RCC 7860 (cell line): ENCODE data around the gene MED23.

Experiments
- DNase-seq: peaks from one replicate; pipeline ENCODE4 v3.0.0-alpha.2; 2015; ENCODE audit warnings: low spot score
- FAIRE-seq: peaks from 2 replicates; lab custom pipeline; 2012; peaks lifted over from hg19 to GRCh38; lab: Jason Lieb, UNC

MED23 gene

DNA sequence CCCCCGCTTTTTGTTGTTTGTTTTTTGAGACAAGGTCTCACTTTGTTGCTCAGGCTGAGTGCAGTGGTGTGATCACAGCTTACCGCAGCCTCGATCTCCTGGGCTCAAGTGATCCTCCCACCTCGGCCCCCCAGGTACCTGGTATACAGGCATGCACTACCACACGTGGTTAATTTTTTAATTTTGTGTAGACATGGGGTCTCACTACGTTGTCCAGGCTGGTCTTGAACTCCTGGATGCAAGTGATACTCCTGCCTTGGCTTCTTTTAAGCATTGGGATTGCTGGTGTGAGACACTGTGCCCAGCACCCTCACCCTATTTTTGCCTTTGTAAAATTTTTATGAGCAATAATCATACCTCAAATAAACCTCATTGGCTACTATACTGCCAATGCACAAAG lies 14.5 kb upstream of the MED23 start:
- FAIRE-seq: no peak
- DNase-seq: no peak

GRCh38 chr6:131641554-131641953 lies 13.5 kb upstream of the MED23 start:
- no peak for DNase-seq
- FAIRE-seq: no peak

- no peak for FAIRE-seq
- DNase-seq: no peak
Measured at GRCh38 chr6:131640576-131640975, 12.5 kb upstream of the MED23 start.

DNA sequence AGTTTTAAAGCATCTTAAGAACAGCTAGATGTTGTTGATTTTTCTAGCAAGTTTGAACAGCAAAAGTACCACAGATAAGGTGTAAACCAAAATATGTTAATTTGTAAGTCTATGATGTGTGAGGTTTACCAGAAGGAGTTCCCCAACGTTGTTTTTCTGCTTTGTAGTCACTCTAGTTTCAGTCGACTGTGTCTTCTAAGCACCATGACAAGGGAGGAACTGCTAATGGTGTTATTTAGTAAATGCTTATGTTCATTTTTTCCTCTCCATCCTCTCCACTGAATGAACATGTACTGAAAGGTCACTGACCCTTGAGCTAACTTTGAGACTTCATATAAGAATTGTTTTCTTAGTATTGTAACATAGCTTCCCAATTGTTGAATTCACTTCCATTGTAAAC lies 12.1 kb upstream of the MED23 start:
- FAIRE-seq: no peak
- DNase-seq: no peak

DNA sequence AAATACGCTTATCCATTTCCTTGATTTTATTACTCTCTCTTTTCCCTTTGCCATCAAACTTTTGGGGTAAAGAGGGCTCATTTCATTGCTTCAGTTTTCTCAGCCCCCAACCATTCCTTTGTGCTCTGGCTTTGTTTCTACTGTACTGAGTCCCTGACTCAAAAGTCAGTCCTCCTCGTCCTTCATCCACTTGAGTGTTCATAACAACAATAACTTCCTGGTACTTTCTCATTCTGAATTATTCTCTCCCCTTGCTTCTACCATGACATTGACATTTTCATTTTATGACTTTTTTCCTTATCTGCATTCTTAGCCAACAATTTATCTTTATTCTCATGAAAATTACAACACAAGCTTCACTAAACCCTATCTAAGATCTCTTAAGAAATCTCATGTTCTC lies 10.0 kb upstream of the MED23 start:
- DNase-seq: no peak
- no peak for FAIRE-seq

DNA sequence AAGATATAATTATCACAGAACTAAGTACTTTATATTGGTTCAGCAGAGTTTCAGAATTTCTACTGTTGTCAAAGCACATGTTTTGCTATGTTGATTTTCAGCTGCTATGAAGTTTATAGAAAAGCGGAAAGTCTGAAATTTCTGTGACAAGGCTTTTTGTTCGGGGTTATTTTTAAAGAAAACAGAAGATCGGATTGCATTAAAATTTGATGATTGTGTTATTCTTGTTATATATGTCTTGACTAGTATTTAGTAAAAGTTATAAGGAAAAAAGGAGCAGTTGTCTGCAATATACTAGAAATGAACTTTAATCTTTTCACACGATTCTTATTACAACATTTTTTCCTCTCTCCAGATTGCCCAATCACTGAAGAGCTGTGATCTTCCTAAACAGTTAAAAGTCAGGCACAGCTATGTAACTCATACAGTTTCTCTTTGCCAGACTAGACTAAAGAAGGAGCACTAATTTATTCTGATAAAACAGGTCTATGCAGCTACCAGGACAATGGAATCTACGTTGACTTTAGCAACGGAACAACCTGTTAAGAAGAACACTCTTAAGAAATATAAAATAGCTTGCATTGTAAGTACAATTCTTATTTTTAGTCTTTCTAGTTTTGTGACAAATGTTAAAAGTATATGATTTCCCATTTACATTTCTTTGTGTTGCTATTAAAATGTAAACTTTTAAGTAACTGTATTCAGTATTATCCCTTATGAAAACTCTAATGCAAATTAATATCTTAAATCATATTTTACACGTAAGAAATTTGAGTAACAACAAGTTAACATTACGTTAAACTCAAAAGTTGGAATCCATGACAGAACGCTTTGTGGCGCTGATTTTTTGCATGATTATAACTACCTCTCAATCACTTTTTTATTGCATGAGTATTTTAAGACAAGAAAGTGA lies 9.1 kb upstream of the MED23 start, which contains the start of gene ENPP3:
TSS of gene ENPP3 (plus strand) at position 423 of the 913 bp plus-strand sequence. CDS start at position 506, 83 bp downstream.
- DNase-seq (no peak), FAIRE-seq (peak; percentile 29)

DNA sequence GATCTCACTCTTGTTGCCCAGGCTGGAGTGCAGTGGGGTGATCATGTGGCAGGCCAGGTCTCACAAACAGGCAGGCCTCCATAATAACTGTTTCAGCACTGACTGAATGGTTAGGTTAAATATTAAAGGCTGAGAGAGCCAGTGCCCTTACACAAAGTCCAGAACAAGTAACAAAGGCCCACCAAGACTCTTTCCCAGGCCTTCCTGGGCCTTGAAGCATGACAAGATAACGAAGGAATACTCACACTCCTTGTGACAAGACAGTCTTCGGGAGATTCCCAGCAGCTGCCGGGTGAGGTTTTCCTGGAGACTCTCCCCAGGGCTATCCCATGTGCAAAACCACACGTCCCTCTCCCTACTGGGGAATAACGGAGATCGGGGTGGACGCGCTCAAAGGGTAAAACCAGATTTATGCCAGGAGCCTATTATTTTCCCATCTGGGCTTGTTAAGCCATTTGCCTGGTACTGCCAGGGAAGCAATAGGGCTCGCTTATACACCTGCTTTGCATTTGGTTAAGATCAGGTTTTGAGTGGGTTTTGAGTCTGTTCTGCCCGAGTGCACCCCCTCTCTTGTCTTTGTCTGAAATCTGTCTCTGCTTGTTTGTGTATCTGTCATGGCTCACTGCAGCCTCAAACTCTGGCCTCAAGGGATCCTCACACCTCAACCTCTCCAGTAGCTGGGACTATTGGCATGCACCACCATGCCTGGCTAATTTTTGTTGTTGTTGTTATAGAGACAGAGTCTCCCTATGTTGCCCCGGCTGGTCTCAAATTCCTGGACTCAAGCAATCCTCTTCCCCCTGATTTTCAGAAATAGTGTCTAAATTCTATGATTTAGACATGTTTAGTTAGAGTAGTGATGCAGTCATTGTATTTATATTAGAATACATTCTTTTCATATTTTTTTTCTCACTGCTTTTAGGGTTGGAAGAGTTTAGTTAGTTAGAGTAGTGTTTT lies 7.6 kb upstream of the MED23 start:
- FAIRE-seq: peak; percentile 92
- peak; percentile 78 for DNase-seq

DNA sequence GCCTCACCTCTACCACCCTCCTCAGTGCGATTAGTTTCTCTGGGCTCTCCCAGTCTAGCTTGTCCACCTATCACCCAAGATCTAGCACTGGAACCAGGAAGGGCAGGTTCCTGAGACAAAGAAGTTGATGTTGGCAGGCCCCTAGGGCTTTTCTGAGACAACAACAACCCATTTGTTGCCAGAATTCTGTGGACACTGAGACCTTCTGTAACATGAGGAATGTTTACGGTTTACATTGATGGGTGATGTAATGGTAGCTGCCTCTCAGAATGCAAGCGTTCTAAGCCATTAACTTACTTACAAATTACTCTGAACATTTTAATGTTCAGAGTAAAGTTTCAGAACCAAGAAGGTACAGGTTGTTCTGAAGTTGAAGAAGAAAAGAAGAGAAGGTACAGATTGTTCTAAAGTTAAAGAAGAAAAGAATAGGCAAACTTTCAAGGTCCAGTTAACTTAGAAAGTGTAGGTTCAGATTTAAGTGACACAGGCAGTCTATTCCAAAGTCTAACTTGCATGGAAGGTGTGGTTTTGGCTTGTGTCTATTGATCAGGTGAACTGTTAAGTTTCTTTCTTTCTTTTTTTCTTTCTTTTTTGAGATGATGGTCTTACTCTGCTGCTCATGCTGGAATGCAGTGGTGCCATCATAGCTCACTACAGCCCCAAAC lies 3.7 kb upstream of the MED23 start:
- no peak for FAIRE-seq

DNA sequence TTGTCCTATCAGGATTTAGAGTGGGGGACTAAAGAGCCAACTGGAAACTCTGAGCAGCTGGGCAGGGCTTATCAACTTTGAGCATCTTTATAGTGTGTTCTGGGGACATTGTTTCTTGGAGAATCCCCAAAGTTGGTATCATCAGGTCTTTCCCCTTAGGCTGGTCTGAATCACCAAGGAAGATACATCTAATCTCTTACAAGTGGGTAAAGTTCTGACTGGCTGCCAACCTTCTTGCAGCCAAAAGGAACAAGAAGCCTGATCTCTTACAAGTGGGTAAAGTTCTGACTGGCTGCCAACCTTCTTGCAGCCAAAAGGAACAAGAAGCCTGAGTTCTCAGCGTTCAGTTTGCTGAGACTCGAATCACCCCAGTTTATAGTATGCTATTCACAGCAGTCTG lies 1.6 kb upstream of the MED23 start:
- no peak for FAIRE-seq
- no peak for DNase-seq

More for the DNA sequence above, 3.7 kb upstream of the MED23 start:
- DNase-seq: no peak

GRCh38 chr6:131628726-131629125 lies 684 bp upstream of the MED23 start:
- DNase-seq (no peak), FAIRE-seq (no peak)

DNA sequence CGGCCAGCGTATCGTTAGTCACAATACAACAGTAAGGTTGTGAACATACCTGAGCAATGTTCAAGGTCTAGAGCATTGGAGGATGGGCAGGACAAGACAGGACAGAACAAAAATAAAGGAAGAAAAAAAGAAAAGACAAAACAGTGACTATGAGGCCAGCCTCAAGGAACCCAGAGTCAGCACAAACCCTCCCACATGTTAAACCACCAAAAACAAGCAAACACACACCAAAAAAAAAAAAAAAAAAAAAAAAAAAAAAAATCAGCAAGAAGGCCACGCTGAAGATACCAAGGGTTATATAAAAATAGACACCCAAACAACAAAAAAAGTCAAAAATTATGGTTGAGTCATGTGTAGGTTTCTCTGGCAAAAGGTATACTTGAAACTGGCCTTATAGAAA lies 12.8 kb downstream of the MED23 start:
- FAIRE-seq (no peak), DNase-seq (no peak)

GRCh38 chr6:131613296-131613925 lies 14.6 kb downstream of the MED23 start:
- FAIRE-seq: no peak
- no peak for DNase-seq

DNA sequence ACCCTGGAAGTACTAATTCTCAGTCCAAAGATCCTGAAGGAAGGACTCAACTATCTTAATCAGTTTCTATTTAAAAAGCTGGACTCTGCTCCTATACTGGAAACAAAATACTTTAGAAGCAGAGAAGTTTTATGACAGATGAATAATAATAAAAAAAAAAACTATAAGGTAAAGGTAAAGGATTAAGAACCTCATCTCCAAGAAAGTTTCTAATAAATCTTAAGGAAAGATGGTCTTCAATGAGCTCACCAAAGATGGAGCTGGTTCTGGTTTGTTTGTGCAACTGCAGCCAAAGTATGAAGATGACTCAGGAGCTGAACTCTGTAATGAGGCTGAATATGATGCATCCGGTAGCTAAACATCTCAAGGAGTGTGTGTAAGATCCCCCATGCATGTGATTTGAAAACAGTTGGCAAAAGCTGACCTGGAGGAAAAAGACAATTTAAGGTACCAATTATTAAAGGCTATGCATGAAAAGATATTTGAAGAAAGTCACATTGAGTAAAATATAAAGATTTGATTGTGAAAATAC lies 25.2 kb downstream of the MED23 start:
- FAIRE-seq (no peak), DNase-seq (peak; percentile 6)

DNA sequence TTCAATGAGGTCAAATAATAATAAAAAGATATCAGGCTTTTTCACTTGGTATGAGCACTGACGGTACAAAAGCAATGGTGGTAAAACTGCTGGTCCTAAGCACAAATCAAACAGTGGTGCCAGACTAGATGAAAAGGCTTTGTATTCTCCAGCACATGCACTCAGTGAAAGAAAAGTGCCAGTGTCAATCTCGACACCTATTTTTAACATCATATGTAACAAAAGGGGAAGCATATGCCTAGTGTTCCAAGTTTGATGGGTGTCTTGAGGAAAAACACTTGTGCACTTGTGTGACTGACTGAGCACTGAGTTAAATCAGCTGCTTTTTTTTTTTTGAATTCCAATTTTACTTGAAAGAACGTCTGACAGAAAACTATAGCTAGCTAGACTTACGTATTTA lies 27.3 kb downstream of the MED23 start:
- FAIRE-seq (no peak), DNase-seq (no peak)

DNA sequence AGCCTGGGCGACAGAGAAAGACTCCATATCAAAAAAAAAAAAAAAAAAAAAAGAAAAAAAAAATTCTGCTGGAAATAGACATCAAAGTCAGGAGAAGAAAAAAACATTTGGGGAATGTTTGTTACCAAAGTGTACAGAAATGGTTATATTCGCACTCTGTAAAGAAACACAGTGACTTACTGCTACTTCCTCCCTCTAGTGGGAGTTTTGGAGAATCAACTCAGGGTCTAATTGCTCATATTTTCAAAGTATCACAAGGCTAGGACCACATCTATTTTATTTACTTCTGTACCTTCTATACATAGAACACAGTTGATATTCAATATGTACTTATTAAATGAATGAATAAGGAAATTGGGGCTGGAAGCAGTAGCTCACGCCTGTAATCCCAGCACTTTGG lies 30.6 kb downstream of the MED23 start:
- DNase-seq (peak; percentile 3), FAIRE-seq (no peak)

DNA sequence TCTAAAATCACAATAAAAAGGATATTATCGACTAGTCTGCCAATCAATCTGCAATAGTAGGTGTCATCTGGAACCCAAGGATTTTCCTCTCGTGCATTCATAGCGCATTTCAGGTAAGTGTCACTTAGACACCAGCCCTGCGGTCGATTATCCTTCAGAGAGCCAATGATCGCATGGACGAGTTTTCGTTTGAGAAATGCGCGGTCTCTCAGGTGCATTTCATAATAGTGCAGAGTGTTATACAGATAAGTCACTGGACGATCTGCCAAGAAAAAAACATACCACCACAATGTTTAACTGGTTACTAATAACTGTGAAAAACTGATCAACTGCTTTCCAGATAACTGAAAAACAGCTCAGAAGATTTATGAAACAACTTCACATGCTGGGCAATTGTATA lies 34.0 kb downstream of the MED23 start:
- FAIRE-seq: no peak
- DNase-seq: no peak

GRCh38 chr6:131592935-131593334 lies 35.1 kb downstream of the MED23 start:
- DNase-seq: no peak
- FAIRE-seq: no peak

- DNase-seq (no peak), FAIRE-seq (no peak)
Measured at GRCh38 chr6:131588643-131589042, 39.4 kb downstream of the MED23 start.

- FAIRE-seq (no peak), DNase-seq (no peak)
Measured at GRCh38 chr6:131587909-131588308, 40.1 kb downstream of the MED23 start.

- DNase-seq (no peak), FAIRE-seq (no peak)
Measured at GRCh38 chr6:131586543-131586942, 41.5 kb downstream of the MED23 start.
